K562 (cell line): ENCODE results near the gene TPM4. TPM values are rescaled to one million over a fixed set of nuclear protein-coding genes. Genes with fewer than 3 reads are reported as not detected.

Experiments
- GATAD2A ChIP-seq: fragments of 450-650 bp; IDR thresholded peaks from 2 replicates; pipeline ENCODE4 v1.6.1; 2017
- JUND ChIP-seq, 2 experiments: IDR thresholded peaks; 2 replicates in 1 of 2; 3 replicates in 1 of 2; pipeline ENCODE4 v1.6.1; 2011; ENCODE audit warnings: borderline replicate concordance in 2 of 2, low read depth in 2 of 2, low read length in 2 of 2, improper control_type of control experiment in 1 of 2, missing biosample characterization in 1 of 2, missing genetic modification characterization in 1 of 2, missing genetic modification reagents in 1 of 2
- KDM2B ChIP-seq: fragments of 250-450 bp; sonication (Bioruptor Pico); IDR thresholded peaks from 2 replicates; pipeline ENCODE4 v1.8.0; 2021; ENCODE audit warnings: mild to moderate bottlenecking, moderate library complexity
- KHSRP ChIP-seq: fragments of 450-650 bp; IDR thresholded peaks from 2 replicates; pipeline ENCODE4 v1.6.1; 2017
- MCM2 ChIP-seq: fragments of 450-650 bp; IDR thresholded peaks from 2 replicates; pipeline ENCODE4 v1.6.1; 2017; ENCODE audit warnings: low read depth, mild to moderate bottlenecking
- NFYB ChIP-seq: IDR thresholded peaks from 2 replicates; pipeline ENCODE4 v1.6.1; 2011; ENCODE audit warnings: mild to moderate bottlenecking, moderate library complexity; ENCODE audit not compliant: insufficient read length; ENCODE audit errors: extremely low read depth
- RBM34 ChIP-seq: fragments of 200-400 bp; formaldehyde crosslinking; IDR thresholded peaks from 2 replicates; pipeline ENCODE4 v1.6.1; 2018; ENCODE audit warnings: low read length, borderline replicate concordance; ENCODE audit not compliant: insufficient read depth
- SP1 ChIP-seq: sonication (generic); formaldehyde crosslinking; IDR thresholded peaks from 2 replicates; pipeline ENCODE4 v1.8.1; 2022; ENCODE audit warnings: mild to moderate bottlenecking, missing genetic modification reagents
- TCF3 ChIP-seq: sonication (generic); formaldehyde crosslinking; IDR thresholded peaks from 2 replicates; pipeline ENCODE4 v1.4.0; 2020; ENCODE audit warnings: mild to moderate bottlenecking, missing genetic modification reagents
- ZNF197 ChIP-seq: fragments of 200-800 bp; sonication (Bioruptor generic); IDR thresholded peaks from 2 replicates; pipeline ENCODE4 v1.6.1; 2016; ENCODE audit warnings: low read depth, missing genetic modification characterization, missing compliant biosample characterization
- ZNF584 ChIP-seq: fragments of 200-800 bp; sonication (Bioruptor generic); IDR thresholded peaks from 2 replicates; pipeline ENCODE4 v1.6.1; 2016; ENCODE audit warnings: low read depth, mild to moderate bottlenecking, missing genetic modification characterization, missing compliant biosample characterization
- polyA plus RNA-seq, 8 experiments: library from polyadenylated mRNA; depleted of rRNA in 4 of 8; stranded (reverse) in 5 of 8; unstranded in 3 of 8; fragments of >200 nt; fragmentation: Nextera tagmentation in 2 of 8; fragmentation: Illumina TruSeq in 1 of 8; extraction: Ambion mirVana in 2 of 8; extraction: Trizol in 1 of 8; gene quantifications; 2 replicates each; pipeline versions ENCODE4 v1.2.1 to v1.2.3, GENCODE V29; 2011 to 2014; ENCODE audit warnings: inconsistent platforms in 1 of 8, missing spikeins in 1 of 8
- total RNA-seq, 7 experiments: library from RNA; depleted of rRNA in 6 of 7; stranded (reverse); fragments of >200 nt in 6 of 7; fragmentation: Illumina TruSeq in 2 of 7; extraction: Trizol in 2 of 7; gene quantifications; 2 replicates each; pipeline versions ENCODE4 v1.2.1 to v1.2.3, GENCODE V29; 2011 to 2021; ENCODE audit warnings: low replicate concordance in 1 of 7
- TF ChIP-seq, protein P1 (sequence below), 2 experiments: fragments of 450-650 bp; formaldehyde crosslinking in 1 of 2; IDR thresholded peaks; 2 replicates each; pipeline versions ENCODE4 v1.4.0 to v1.6.1; 2014 to 2020; ENCODE audit warnings: mild to moderate bottlenecking in 2 of 2, borderline replicate concordance in 1 of 2, low read depth in 1 of 2
- TF ChIP-seq, protein P2 (sequence below), 2 experiments: fragments of 200-800 bp in 1 of 2; sonication (Bioruptor generic) in 1 of 2; sonication (generic) in 1 of 2; formaldehyde crosslinking in 1 of 2; IDR thresholded peaks in 1 of 2; conservative IDR thresholded peaks in 1 of 2; 2 replicates each; pipeline versions ENCODE4 v1.5.0 to v1.6.1; 2016 to 2020; ENCODE audit warnings: missing compliant biosample characterization in 1 of 2, missing genetic modification characterization in 1 of 2, missing genetic modification reagents in 1 of 2

Gene TPM4
- total and polyA plus RNA-seq, 9 of the 15 experiments (the other 6 are each of a cell fraction or from before 2014, with no cell fraction given): 28.1 to 111 (median 77.4) TPM

- TF ChIP-seq, protein P1, sequence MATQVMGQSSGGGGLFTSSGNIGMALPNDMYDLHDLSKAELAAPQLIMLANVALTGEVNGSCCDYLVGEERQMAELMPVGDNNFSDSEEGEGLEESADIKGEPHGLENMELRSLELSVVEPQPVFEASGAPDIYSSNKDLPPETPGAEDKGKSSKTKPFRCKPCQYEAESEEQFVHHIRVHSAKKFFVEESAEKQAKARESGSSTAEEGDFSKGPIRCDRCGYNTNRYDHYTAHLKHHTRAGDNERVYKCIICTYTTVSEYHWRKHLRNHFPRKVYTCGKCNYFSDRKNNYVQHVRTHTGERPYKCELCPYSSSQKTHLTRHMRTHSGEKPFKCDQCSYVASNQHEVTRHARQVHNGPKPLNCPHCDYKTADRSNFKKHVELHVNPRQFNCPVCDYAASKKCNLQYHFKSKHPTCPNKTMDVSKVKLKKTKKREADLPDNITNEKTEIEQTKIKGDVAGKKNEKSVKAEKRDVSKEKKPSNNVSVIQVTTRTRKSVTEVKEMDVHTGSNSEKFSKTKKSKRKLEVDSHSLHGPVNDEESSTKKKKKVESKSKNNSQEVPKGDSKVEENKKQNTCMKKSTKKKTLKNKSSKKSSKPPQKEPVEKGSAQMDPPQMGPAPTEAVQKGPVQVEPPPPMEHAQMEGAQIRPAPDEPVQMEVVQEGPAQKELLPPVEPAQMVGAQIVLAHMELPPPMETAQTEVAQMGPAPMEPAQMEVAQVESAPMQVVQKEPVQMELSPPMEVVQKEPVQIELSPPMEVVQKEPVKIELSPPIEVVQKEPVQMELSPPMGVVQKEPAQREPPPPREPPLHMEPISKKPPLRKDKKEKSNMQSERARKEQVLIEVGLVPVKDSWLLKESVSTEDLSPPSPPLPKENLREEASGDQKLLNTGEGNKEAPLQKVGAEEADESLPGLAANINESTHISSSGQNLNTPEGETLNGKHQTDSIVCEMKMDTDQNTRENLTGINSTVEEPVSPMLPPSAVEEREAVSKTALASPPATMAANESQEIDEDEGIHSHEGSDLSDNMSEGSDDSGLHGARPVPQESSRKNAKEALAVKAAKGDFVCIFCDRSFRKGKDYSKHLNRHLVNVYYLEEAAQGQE (IDR thresholded peaks at IDR 0.05; ENCODE audit: borderline replicate concordance): peak; percentile 36; the same call in 1 of the 2 replicates
- TF ChIP-seq, protein P1 (CRISPR knock-in tag; IDR thresholded peaks at IDR 0.05; ENCODE audit: low read depth): no peak
- TF ChIP-seq ZNF197 (CRISPR knock-in tag) (no peak), ZNF584 (no peak), NFYB (no peak), GATAD2A (no peak), MCM2 (no peak), JUND (IDR thresholded peaks at IDR 0.05; ENCODE audit: borderline replicate concordance, low read depth, low read length) (no peak), JUND (tag; IDR thresholded peaks at IDR 0.05; ENCODE audit: borderline replicate concordance, low read depth, low read length) (no peak), SP1 (CRISPR knock-in tag) (no peak; the same call in 1 of the 2 replicates), TCF3 (CRISPR knock-in tag) (no peak), KDM2B (CRISPR knock-in tag) (no peak), RBM34 (no peak), KHSRP (no peak)
- TF ChIP-seq, protein P2, sequence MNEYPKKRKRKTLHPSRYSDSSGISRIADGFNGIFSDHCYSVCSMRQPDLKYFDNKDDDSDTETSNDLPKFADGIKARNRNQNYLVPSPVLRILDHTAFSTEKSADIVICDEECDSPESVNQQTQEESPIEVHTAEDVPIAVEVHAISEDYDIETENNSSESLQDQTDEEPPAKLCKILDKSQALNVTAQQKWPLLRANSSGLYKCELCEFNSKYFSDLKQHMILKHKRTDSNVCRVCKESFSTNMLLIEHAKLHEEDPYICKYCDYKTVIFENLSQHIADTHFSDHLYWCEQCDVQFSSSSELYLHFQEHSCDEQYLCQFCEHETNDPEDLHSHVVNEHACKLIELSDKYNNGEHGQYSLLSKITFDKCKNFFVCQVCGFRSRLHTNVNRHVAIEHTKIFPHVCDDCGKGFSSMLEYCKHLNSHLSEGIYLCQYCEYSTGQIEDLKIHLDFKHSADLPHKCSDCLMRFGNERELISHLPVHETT (CRISPR knock-in tag; conservative IDR thresholded peaks at IDR 0.05 in 1 of 2, IDR thresholded peaks at IDR 0.05 in 1 of 2): no peak
Measured at GRCh38 chr19:16076958-16077611, 790 bp downstream of the TPM4 start (continued).
